B cell (primary cell): ENCODE data around the gene HAGHL.

Experiments
- EZH2 ChIP-seq: IDR thresholded peaks from 2 replicates; pipeline ENCODE4 v1.6.1; 2012; ENCODE audit warnings: borderline replicate concordance, low read depth, mild to moderate bottlenecking, moderate library complexity, low read length; ENCODE audit not compliant: insufficient read depth, poor library complexity, severe bottlenecking
- TF ChIP-seq, protein P1 (sequence below): fragments of 200-600 bp; IDR thresholded peaks from one replicate; pipeline ENCODE4 v1.8.0; 2022; ENCODE audit warnings: antibody characterized with exemption, mild to moderate bottlenecking

DNA sequence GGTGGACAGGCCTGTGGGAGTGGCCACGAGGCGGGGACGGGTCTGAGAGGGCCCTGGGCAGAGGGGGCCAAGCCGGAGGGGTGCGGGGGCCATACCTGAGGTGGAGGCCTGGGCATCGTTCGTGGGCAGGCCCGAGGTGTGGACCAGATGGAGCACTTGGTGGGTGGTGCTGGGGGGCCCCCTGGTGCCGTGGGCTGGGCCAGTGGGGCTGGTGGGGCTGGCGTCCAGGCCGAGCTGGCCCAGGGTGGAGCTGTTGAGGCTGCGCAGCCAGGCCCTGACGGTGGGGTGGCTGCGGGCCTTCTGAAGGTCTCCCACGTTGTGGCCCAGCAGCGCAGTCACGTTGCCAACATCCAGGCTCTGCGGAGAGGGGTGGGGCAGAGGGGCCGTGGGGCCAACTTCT lies 43.0 kb downstream of the HAGHL start:
- TF ChIP-seq, protein P1, sequence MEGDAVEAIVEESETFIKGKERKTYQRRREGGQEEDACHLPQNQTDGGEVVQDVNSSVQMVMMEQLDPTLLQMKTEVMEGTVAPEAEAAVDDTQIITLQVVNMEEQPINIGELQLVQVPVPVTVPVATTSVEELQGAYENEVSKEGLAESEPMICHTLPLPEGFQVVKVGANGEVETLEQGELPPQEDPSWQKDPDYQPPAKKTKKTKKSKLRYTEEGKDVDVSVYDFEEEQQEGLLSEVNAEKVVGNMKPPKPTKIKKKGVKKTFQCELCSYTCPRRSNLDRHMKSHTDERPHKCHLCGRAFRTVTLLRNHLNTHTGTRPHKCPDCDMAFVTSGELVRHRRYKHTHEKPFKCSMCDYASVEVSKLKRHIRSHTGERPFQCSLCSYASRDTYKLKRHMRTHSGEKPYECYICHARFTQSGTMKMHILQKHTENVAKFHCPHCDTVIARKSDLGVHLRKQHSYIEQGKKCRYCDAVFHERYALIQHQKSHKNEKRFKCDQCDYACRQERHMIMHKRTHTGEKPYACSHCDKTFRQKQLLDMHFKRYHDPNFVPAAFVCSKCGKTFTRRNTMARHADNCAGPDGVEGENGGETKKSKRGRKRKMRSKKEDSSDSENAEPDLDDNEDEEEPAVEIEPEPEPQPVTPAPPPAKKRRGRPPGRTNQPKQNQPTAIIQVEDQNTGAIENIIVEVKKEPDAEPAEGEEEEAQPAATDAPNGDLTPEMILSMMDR, result no peak
- TF ChIP-seq EZH2, result no peak
